ENCODE results near the gene PCDHB4. TPM values are rescaled to one million over a fixed set of nuclear protein-coding genes. Genes with fewer than 3 reads are reported as not detected.
"Not testable (repeated sequence)": the region's sequence is repeated elsewhere in the genome, so short reads cannot be mapped to it uniquely, and the experiment has no call there.

Gene PCDHB4
- total RNA-seq, 1 experiment from 2014 or later, result 0.26 TPM

GRCh38 chr5:141172381-141173204 is 51.0 kb downstream of the PCDHB4 start, which contains the start of gene PCDHB7:
PCDHB7 (plus strand) TSS chr5:141172644; CDS start chr5:141172836, 192 bp downstream.
- ATAC-seq, result no peak
- CTCF ChIA-PET, result interaction anchor here (1.2 kb wide), 1 partner anchor 78 kb away, joined by 6 read pairs; the partner anchor contains the start of gene PCDHB2
- no peak for DNase-seq (ENCODE audit: low read depth, low spot score)
- Histone ChIP-seq H3K27ac (ENCODE audit: low read length) (no peak within 1 kb of the TSS), H3K27me3 (ENCODE audit: control insufficient read depth, insufficient read depth, low read length) (peaks cover 24% of the 10 kb centered on the region), H3K4me1 (ENCODE audit: control insufficient read depth, insufficient read depth, low read length) (peaks cover 7% of the 10 kb centered on the region), H3K36me3 (ENCODE audit: control insufficient read depth, insufficient read depth, low read length) (no peaks in the 10 kb centered on the region), H3K9me3 (ENCODE audit: control insufficient read depth, insufficient read depth, low read depth, low read length) (no peaks in the 10 kb centered on the region), H3K4me3 (ENCODE audit: low read depth in 2 of 2, low read length in 2 of 2) (0 out of 4 replicates have a peak within 1 kb of the TSS, but pooled peaks of 1 of the 2 experiments have one; percentile 12)
- TF ChIP-seq POLR2AphosphoS5 (IDR thresholded peaks at IDR 0.05; ENCODE audit: low read depth, low read length) (no peak), REST (IDR thresholded peaks at IDR 0.05; ENCODE audit: insufficient read depth in 1 of 2, low read depth in 2 of 2, low read length in 1 of 2) (no peak), TCF7L2 (IDR thresholded peaks at IDR 0.05; ENCODE audit: low read depth, low read length) (no peak), SIN3A (IDR thresholded peaks at IDR 0.05; ENCODE audit: borderline replicate concordance, insufficient read depth, low read depth, low read length) (no peak)
- TF ChIP-seq, protein P1, sequence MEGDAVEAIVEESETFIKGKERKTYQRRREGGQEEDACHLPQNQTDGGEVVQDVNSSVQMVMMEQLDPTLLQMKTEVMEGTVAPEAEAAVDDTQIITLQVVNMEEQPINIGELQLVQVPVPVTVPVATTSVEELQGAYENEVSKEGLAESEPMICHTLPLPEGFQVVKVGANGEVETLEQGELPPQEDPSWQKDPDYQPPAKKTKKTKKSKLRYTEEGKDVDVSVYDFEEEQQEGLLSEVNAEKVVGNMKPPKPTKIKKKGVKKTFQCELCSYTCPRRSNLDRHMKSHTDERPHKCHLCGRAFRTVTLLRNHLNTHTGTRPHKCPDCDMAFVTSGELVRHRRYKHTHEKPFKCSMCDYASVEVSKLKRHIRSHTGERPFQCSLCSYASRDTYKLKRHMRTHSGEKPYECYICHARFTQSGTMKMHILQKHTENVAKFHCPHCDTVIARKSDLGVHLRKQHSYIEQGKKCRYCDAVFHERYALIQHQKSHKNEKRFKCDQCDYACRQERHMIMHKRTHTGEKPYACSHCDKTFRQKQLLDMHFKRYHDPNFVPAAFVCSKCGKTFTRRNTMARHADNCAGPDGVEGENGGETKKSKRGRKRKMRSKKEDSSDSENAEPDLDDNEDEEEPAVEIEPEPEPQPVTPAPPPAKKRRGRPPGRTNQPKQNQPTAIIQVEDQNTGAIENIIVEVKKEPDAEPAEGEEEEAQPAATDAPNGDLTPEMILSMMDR (IDR thresholded peaks at IDR 0.05), result peak; percentile 73
- BruUV-seq (replicated peaks), result no TSS peak
- POLR2A ChIA-PET, result no interaction called here
- intact Hi-C loops (cut with micrococcal nuclease; ENCODE audit: unreplicated experiment) (no loop called here), in situ Hi-C loops (cut with HindIII; ENCODE audit: low pct_unique_long_range_greater_than_20kb, low sequenced_read_pairs) (no loop called here)

GRCh38 chr5:141174291-141175104 is 52.9 kb downstream of the PCDHB4 start:
- H3K4me1 ChIP-seq (ENCODE audit: control insufficient read depth, insufficient read depth, low read length); H3K27ac ChIP-seq (ENCODE audit: low read length); ATAC-seq; POLR2A ChIA-PET; H3K4me3 ChIP-seq (ENCODE audit: low read depth in 2 of 2, low read length in 2 of 2); H3K9me3 ChIP-seq (ENCODE audit: control insufficient read depth, insufficient read depth, low read depth, low read length); DNase-seq (ENCODE audit: low read depth, low spot score); H3K36me3 ChIP-seq (ENCODE audit: control insufficient read depth, insufficient read depth, low read length); CTCF ChIA-PET; BruUV-seq (replicated peaks): not testable (repeated sequence)
- intact Hi-C loops (cut with micrococcal nuclease; ENCODE audit: unreplicated experiment), result loop anchor here (5.0 kb wide), 1 partner anchor 82 kb away; the partner anchor contains the start of gene PCDHB2
- peaks cover 24% of the 10 kb centered on the region for H3K27me3 ChIP-seq (ENCODE audit: control insufficient read depth, insufficient read depth, low read length)
- in situ Hi-C loops (cut with HindIII; ENCODE audit: low pct_unique_long_range_greater_than_20kb, low sequenced_read_pairs), result loop anchor here (25.0 kb wide), 2 partner anchors 87 to 163 kb away; partner anchors contain the start of genes PCDHB2, PCDHGA1, PCDHGA2 and PCDHGA3

Other genes starting within 250 kb of the PCDHB4 start
- gene PCDHA12, start 246.5 kb upstream of the PCDHB4 start, total RNA-seq (2021; ENCODE audit: unreplicated experiment), result 10.0 TPM
- gene PCDHA13, start 239.7 kb upstream of the PCDHB4 start, total RNA-seq (2021; ENCODE audit: unreplicated experiment), result 1.0 TPM
- gene PCDHAC1, start 195.5 kb upstream of the PCDHB4 start, total RNA-seq (2021; ENCODE audit: unreplicated experiment), result 0.59 TPM
- 8.8 TPM for gene PCDHAC2, start 155.3 kb upstream of the PCDHB4 start, total RNA-seq (2021; ENCODE audit: unreplicated experiment)
- 0.05 TPM for gene PCDHB1, start 70.4 kb upstream of the PCDHB4 start, total RNA-seq (2021; ENCODE audit: unreplicated experiment)
- gene PCDHB2, start 27.2 kb upstream of the PCDHB4 start, total RNA-seq (2021; ENCODE audit: unreplicated experiment), result 12.8 TPM
- 0.92 TPM for gene PCDHB3, start 21.3 kb upstream of the PCDHB4 start, total RNA-seq (2021; ENCODE audit: unreplicated experiment)
- gene PCDHB5, start 13.4 kb downstream of the PCDHB4 start, total RNA-seq (2021; ENCODE audit: unreplicated experiment), result 0.08 TPM
- 1.9 TPM for gene PCDHB6, start 28.2 kb downstream of the PCDHB4 start, total RNA-seq (2021; ENCODE audit: unreplicated experiment)
- gene PCDHB7, start 50.8 kb downstream of the PCDHB4 start, total RNA-seq (2021; ENCODE audit: unreplicated experiment), result 1.3 TPM
- gene PCDHB8, start 56.0 kb downstream of the PCDHB4 start, total RNA-seq (2021; ENCODE audit: unreplicated experiment), result 7.6 TPM
- gene PCDHB16, start 60.6 kb downstream of the PCDHB4 start, total RNA-seq (2021; ENCODE audit: unreplicated experiment), result 1.8 TPM
- gene PCDHB9, start 65.3 kb downstream of the PCDHB4 start, total RNA-seq (2021; ENCODE audit: unreplicated experiment), result 1.8 TPM
- gene PCDHB10, start 70.5 kb downstream of the PCDHB4 start, total RNA-seq (2021; ENCODE audit: unreplicated experiment), result 0.72 TPM
- 1.6 TPM for gene PCDHB11, start 77.8 kb downstream of the PCDHB4 start, total RNA-seq (2021; ENCODE audit: unreplicated experiment)
- gene PCDHB12, start 86.9 kb downstream of the PCDHB4 start, total RNA-seq (2021; ENCODE audit: unreplicated experiment), result 0.44 TPM
- gene PCDHB13, start 92.1 kb downstream of the PCDHB4 start, total RNA-seq (2021; ENCODE audit: unreplicated experiment), result 1.0 TPM
- gene PCDHB14, start 101.5 kb downstream of the PCDHB4 start, total RNA-seq (2021; ENCODE audit: unreplicated experiment), result 0.80 TPM
- 0.15 TPM for gene PCDHB15, start 123.6 kb downstream of the PCDHB4 start, total RNA-seq (2021; ENCODE audit: unreplicated experiment)
- gene SLC25A2, start 182.2 kb downstream of the PCDHB4 start, total RNA-seq (2021; ENCODE audit: unreplicated experiment), result 0.28 TPM
- 71.0 TPM for gene TAF7, start 199.0 kb downstream of the PCDHB4 start, total RNA-seq (2021; ENCODE audit: unreplicated experiment)
- gene PCDHGA1, start 208.7 kb downstream of the PCDHB4 start, total RNA-seq (2021; ENCODE audit: unreplicated experiment), result 0.92 TPM
- 0.05 TPM for gene PCDHGA2, start 216.9 kb downstream of the PCDHB4 start, total RNA-seq (2021; ENCODE audit: unreplicated experiment)
- gene PCDHGA3, start 222.0 kb downstream of the PCDHB4 start, total RNA-seq (2021; ENCODE audit: unreplicated experiment), result not detected
- 2.0 TPM for gene PCDHGB1, start 228.3 kb downstream of the PCDHB4 start, total RNA-seq (2021; ENCODE audit: unreplicated experiment)
- gene PCDHGA4, start 233.2 kb downstream of the PCDHB4 start, total RNA-seq (2021; ENCODE audit: unreplicated experiment), result 0.69 TPM
- gene PCDHGB2, start 238.2 kb downstream of the PCDHB4 start, total RNA-seq (2021; ENCODE audit: unreplicated experiment), result 5.3 TPM
- 0.67 TPM for gene PCDHGA5, start 242.3 kb downstream of the PCDHB4 start, total RNA-seq (2021; ENCODE audit: unreplicated experiment)
- gene PCDHGB3, start 248.4 kb downstream of the PCDHB4 start, total RNA-seq (2021; ENCODE audit: unreplicated experiment), result 0.49 TPM

Data from Panc1 (cell line).